Esophagus squamous epithelium (tissue), 5 donors: Measurements from ENCODE around the gene ARMH3. TPM values are rescaled to one million over a fixed set of nuclear protein-coding genes. Genes with fewer than 3 reads are reported as not detected.
A peak's percentile ranks its signal among the peaks of the same experiment; 100 is the strongest.

Experiments
- DNase-seq: peaks from one replicate; lab custom pipeline; 2025; lab: John Stamatoyannopoulos, UW
- H3K27ac ChIP-seq, 4 donors: fragments of 200-600 bp; sonication (generic); one replicate each; pipeline ENCODE4 v1.5.1; 2016 to 2019; ENCODE audit warnings: mild to moderate bottlenecking in 1 of 4
- H3K27me3 ChIP-seq, 4 donors: fragments of 200-600 bp; sonication (generic); 1 replicate in 3 of 4; 2 replicates in 1 of 4; pipeline versions ENCODE4 v1.5.1 to v1.6.0; 2017 to 2021; ENCODE audit warnings: antibody characterized with exemption in 1 of 4
- H3K36me3 ChIP-seq, 3 donors: fragments of 200-600 bp; sonication (generic); one replicate each; pipeline ENCODE4 v1.5.1; 2016 to 2019
- H3K4me1 ChIP-seq, 3 donors: fragments of 200-600 bp; sonication (generic); one replicate each; pipeline ENCODE4 v1.5.1; 2017 to 2019
- H3K4me3 ChIP-seq, 4 donors: fragments of 200-600 bp; sonication (generic); 1 replicate in 3 of 4; 2 replicates in 1 of 4; pipeline ENCODE4 v1.5.1; 2016 to 2019; ENCODE audit warnings: mild to moderate bottlenecking in 2 of 4, moderate library complexity in 1 of 4
- H3K9me3 ChIP-seq, 3 donors: fragments of 200-600 bp; sonication (generic); one replicate each; pipeline ENCODE4 v1.5.1; 2016 to 2019
- CTCF ChIP-seq, 6 experiments: fragments of 450-650 bp in 4 of 6; fragments of 200-600 bp in 2 of 6; sonication (generic) in 2 of 6; IDR thresholded peaks; one replicate each; pipeline ENCODE4 v1.5.1; 2016 to 2019; ENCODE audit warnings: antibody characterized with exemption in 6 of 6, mild to moderate bottlenecking in 4 of 6, moderate library complexity in 4 of 6
- POLR2A ChIP-seq, 4 donors: fragments of 450-650 bp; IDR thresholded peaks; one replicate each; pipeline ENCODE4 v1.6.1; 2017; ENCODE audit warnings: antibody characterized with exemption in 4 of 4, mild to moderate bottlenecking in 4 of 4, moderate library complexity in 3 of 4
- WGBS, 2 donors: methylation state at CpG; one replicate each; pipeline ENCODE4 v1.1.5; 2018; 5-methylcytosine and 5-hydroxymethylcytosine counted together
- intact Hi-C: fragments of 100-400 bp; cut with DNase I; formaldehyde crosslinking; loops from one replicate; pipeline ENCODE4 v1.15.0; 2022
- total RNA-seq, 4 donors: library from RNA; depleted of rRNA; stranded (reverse); fragments of >200 nt; gene quantifications; one replicate each; pipeline ENCODE4 v1.1.0, GENCODE V29; 2016
- donor health status: DM: yes; HTN: yes; CAD: no.

The ARMH3 gene
- total RNA-seq, 4 donors from 2014 or later: 13.3 to 17.2 (median 16.1) TPM

GRCh38 chr10:102003541-102003940 lies 52.4 kb downstream of the ARMH3 start:
- H3K27me3 ChIP-seq: no peaks in the 10 kb centered on the region
- H3K9me3 ChIP-seq: no peaks in the 10 kb centered on the region
- no peak for DNase-seq
- no peak overlapping the region for H3K4me3 ChIP-seq
- 75% methylated on average over 1 of the region's 1 CpG for WGBS, 2 donors
- H3K27ac ChIP-seq: peak overlapping the region in 1 of 4 donors; percentile 52
- TF ChIP-seq POLR2A (IDR thresholded peaks at IDR 0.05) (no peak), CTCF (IDR thresholded peaks at IDR 0.05) (no peak)
- peaks cover 0 to 22% (median 0%) of the 10 kb centered on the region in 3 donors for H3K4me1 ChIP-seq
- peaks cover 0 to 87% (median 15%) of the 10 kb centered on the region in 3 donors for H3K36me3 ChIP-seq
- intact Hi-C loops: no loop called here

GRCh38 chr10:102001435-102002068 lies 54.4 kb downstream of the ARMH3 start:
- H3K36me3 ChIP-seq: peaks cover 0 to 97% (median 13%) of the 10 kb centered on the region in 3 donors
- WGBS, 2 donors: 44 to 49% methylated on average over 3 of the region's 3 CpGs

GRCh38 chr10:101997803-101998202 lies 58.2 kb downstream of the ARMH3 start:
- intact Hi-C loops: no loop called here
- Histone ChIP-seq H3K27ac (no peak overlapping the region), H3K4me1 (peaks cover 0 to 16% (median 7%) of the 10 kb centered on the region in 3 donors), H3K36me3 (peaks cover 0 to 96% (median 0%) of the 10 kb centered on the region in 3 donors), H3K4me3 (no peak overlapping the region), H3K27me3 (no peaks in the 10 kb centered on the region), H3K9me3 (no peaks in the 10 kb centered on the region)
- no peak for DNase-seq
- TF ChIP-seq CTCF (IDR thresholded peaks at IDR 0.05): no peak
- no peak for TF ChIP-seq POLR2A (IDR thresholded peaks at IDR 0.05)
- 61 to 77% methylated on average over 2 of the region's 2 CpGs for WGBS, 2 donors

More at GRCh38 chr10:102001435-102002068, 54.4 kb downstream of the ARMH3 start:
- intact Hi-C loops: no loop called here
- no peak for DNase-seq
- Histone ChIP-seq H3K27ac (no peak overlapping the region), H3K9me3 (no peaks in the 10 kb centered on the region), H3K27me3 (no peaks in the 10 kb centered on the region), H3K4me1 (peaks cover 0 to 22% (median 0%) of the 10 kb centered on the region in 3 donors), H3K4me3 (no peak overlapping the region)
- TF ChIP-seq POLR2A (IDR thresholded peaks at IDR 0.05) (no peak), CTCF (IDR thresholded peaks at IDR 0.05) (no peak)

- Histone ChIP-seq H3K4me3 (no peak overlapping the region), H3K27me3 (no peaks in the 10 kb centered on the region), H3K27ac (no peak overlapping the region), H3K36me3 (peaks cover 6 to 96% (median 10%) of the 10 kb centered on the region in 3 donors), H3K4me1 (peaks cover 0 to 14% (median 7%) of the 10 kb centered on the region in 3 donors), H3K9me3 (no peaks in the 10 kb centered on the region)
- WGBS, 2 donors: 13 to 30% methylated on average over 1 of the region's 1 CpG
- intact Hi-C loops: no loop called here
- no peak for TF ChIP-seq CTCF (IDR thresholded peaks at IDR 0.05)
- TF ChIP-seq POLR2A (IDR thresholded peaks at IDR 0.05): no peak
- DNase-seq: no peak
Observed at GRCh38 chr10:101995451-101996063, 60.4 kb downstream of the ARMH3 start.

- no peaks in the 10 kb centered on the region for H3K9me3 ChIP-seq
- WGBS, 2 donors: 83 to 96% methylated on average over 5 of the region's 5 CpGs
- no peak overlapping the region for H3K4me3 ChIP-seq
- peaks cover 6 to 96% (median 25%) of the 10 kb centered on the region in 3 donors for H3K36me3 ChIP-seq
- H3K4me1 ChIP-seq: peaks cover 0 to 14% (median 7%) of the 10 kb centered on the region in 3 donors
- intact Hi-C loops: no loop called here
- TF ChIP-seq CTCF (IDR thresholded peaks at IDR 0.05) (no peak), POLR2A (IDR thresholded peaks at IDR 0.05) (no peak)
- H3K27ac ChIP-seq: no peak overlapping the region
- no peaks in the 10 kb centered on the region for H3K27me3 ChIP-seq
- DNase-seq: no peak
Observed at GRCh38 chr10:101993651-101994200, 62.2 kb downstream of the ARMH3 start.
